ENCODE data around the gene LPIN1.
"Not testable (repeated sequence)": the region's sequence is repeated elsewhere in the genome, so short reads cannot be mapped to it uniquely, and the experiment has no call there.

LPIN1 gene

DNA sequence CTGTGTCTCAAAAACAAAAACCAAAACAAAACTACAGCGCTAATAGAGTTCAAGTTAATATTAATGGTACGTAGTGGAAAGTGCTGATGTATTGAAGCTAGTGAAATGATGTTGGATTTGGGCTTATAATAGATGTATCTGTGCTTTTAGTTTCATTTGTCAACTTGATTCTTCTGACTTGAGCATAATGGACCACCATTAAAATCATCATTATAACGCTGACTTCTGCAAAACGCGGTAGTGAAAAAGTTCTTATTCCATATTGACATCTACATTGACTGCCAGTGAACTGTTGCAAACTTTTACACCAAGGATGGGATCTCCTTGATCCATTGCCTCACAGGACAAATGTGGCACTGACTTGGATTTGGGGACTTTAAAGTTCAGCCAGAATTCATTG lies 85.0 kb downstream of the LPIN1 start:
- FAIRE-seq (no peak), DNase-seq (ENCODE audit: low spot score) (no peak)

GRCh38 chr2:11832531-11832930 lies 86.1 kb downstream of the LPIN1 start:
- FAIRE-seq, result no peak
- no peak for DNase-seq (ENCODE audit: low spot score)

- DNase-seq (ENCODE audit: low spot score) (no peak), FAIRE-seq (no peak)
Measured at GRCh38 chr2:11833601-11834000, 87.2 kb downstream of the LPIN1 start.

DNA sequence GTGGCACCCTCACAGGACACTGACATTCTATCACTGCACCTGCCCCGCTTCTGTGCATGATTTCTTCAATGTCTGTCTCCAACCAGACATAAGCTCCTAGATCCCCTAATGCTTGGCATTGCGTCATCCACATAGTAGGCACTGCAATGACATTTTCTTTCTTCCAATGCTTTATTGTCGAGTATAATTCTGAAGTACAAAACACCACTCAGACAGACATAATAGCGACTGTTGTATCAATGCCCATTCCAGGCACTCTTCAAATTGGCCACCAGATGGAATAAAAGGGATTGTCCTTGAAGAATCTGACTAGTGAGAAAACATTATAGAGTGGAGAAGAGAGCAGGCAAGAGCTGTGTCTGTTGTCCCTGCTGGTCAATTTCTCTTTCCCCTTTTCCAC lies 89.0 kb downstream of the LPIN1 start:
- no peak for FAIRE-seq
- no peak for DNase-seq (ENCODE audit: low spot score)

- DNase-seq (ENCODE audit: low spot score) (no peak), FAIRE-seq (no peak)
Measured at GRCh38 chr2:11836647-11837219, 90.3 kb downstream of the LPIN1 start.

GRCh38 chr2:11837875-11838734 lies 91.7 kb downstream of the LPIN1 start:
- DNase-seq (ENCODE audit: low spot score), result no peak
- FAIRE-seq, result no peak

- DNase-seq (ENCODE audit: low spot score) (no peak), FAIRE-seq (no peak)
Measured at GRCh38 chr2:11839916-11840315, 93.5 kb downstream of the LPIN1 start.

- no peak for FAIRE-seq
- no peak for DNase-seq (ENCODE audit: low spot score)
Measured at GRCh38 chr2:11842336-11842735, 95.9 kb downstream of the LPIN1 start.

DNA sequence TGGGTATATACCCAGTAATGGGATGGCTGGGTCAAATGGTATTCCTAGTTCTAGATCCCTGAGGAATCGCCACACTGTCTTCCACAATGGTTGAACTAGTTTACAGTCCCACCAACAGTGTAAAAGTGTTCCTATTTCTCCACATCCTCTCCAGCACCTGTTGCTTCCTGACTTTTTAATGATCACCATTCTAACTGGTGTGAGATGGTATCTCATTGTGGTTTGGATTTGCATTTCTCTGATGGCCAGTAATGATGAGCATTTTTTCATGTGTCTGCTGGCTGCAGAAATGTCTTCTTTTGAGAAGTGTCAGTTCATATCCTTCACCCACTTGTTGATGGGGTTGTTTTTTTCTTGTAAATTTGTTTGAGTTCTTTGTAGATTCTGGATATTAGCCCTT lies 98.4 kb downstream of the LPIN1 start:
- FAIRE-seq; DNase-seq (ENCODE audit: low spot score): not testable (repeated sequence)

GRCh38 chr2:11847935-11848334 lies 101.5 kb downstream of the LPIN1 start:
- not testable (repeated sequence) for FAIRE-seq; DNase-seq (ENCODE audit: low spot score)

DNA sequence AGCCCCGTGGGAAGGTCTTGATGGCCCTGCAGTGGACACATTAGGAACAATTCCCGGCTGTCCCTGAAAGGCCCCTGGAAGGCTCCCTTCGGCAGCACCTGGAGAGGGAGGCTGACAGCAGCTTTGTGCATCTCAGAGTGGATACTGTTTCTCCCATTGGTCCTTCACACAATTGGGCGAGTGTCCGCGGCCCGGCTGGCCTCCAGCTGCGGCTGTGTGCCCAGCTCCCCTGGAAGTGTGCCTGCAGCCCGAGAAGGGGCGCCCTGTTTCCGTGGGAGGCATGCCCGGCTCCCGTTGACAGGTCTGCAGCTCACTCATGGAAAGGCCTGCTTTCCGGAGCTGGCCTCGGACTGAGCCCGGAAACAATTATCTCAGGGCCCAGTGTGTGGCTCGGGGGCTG lies 103.7 kb downstream of the LPIN1 start:
- DNase-seq (ENCODE audit: low spot score) (no peak), FAIRE-seq (no peak)

- DNase-seq (ENCODE audit: low spot score), result no peak
- no peak for FAIRE-seq
Measured at GRCh38 chr2:11852526-11853196, 106.2 kb downstream of the LPIN1 start.

GRCh38 chr2:11853197-11853588 lies 106.8 kb downstream of the LPIN1 start:
- FAIRE-seq (no peak), DNase-seq (ENCODE audit: low spot score) (no peak)

DNA sequence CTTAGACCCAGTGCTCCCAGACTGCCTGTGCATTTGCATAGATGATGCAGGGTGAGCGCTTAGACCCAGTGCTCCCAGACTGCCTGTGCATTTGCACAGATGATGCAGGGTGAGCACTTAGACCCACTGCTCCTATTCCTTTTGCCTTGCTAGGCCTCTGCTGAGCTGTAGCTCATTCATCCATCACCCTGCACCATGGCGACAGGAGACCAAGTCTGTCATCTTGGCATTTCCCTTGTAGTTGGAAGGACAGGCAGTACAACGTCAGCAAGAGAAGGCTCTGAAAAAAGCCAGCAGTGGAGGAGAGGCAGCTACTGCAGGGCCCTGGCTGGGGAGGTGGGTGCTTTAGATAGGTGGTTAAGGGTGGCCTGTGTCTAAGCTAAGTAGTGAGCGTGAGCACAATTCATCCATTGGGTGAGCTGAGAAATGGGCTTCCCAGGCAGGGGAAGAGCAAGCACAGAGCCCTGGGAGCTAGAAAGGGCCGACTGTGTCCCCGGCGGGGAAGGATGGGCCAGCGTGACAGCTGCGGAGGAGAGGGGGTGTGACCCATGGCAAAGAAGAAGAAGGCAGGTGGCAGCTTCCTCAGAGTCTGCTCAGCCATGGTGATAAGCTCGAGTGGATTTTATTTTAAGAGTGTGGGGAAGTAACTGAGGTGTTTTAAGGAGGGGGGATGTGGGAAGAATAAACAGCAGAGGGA lies 108.8 kb downstream of the LPIN1 start:
- DNase-seq (ENCODE audit: low spot score), result no peak
- FAIRE-seq, result no peak

DNA sequence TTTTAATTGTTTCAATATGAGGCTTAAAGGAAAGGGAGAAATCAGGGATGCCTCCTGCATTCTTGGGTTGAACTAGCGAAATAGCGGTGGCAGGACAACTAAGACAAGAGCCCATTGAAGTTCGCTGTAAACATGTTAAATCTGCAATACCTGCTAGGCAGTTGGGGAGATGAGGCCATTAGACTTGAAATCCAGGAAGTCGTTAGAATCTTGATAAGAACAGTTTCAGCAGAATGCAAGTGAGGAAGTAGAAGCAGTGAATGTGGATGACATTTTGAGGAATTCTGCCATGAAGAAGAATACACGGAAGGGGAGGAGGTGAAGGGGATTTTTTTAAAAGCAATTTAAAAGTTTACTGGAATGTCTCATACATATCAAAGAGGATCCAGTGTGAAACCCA lies 109.7 kb downstream of the LPIN1 start:
- DNase-seq (ENCODE audit: low spot score) (no peak), FAIRE-seq (no peak)

GRCh38 chr2:11858883-11859282 lies 112.5 kb downstream of the LPIN1 start:
- no peak for FAIRE-seq
- DNase-seq (ENCODE audit: low spot score), result no peak

DNA sequence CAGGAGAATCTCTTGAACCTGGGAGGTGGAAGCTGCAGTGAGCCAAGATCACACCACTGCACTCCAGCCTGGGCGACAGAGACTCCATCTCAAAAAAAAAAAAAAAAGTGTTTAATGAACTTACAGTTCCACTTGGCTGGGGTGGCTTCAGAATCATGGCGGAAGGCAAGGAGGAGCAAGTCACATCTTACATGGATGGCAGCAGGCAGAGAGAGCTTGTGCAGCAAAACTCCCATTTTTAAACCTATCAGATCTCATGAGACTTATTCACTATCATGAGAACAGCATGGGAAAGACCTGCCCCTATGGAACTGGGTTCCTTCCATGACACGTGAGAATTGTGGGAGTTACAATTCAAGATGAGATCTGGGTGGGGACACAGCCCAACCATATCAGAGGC lies 113.5 kb downstream of the LPIN1 start:
- DNase-seq (ENCODE audit: low spot score); FAIRE-seq: not testable (repeated sequence)

- DNase-seq (ENCODE audit: low spot score) (no peak), FAIRE-seq (no peak)
Measured at GRCh38 chr2:11861044-11861443, 114.6 kb downstream of the LPIN1 start.

GRCh38 chr2:11862049-11862448 lies 115.6 kb downstream of the LPIN1 start:
- no peak for FAIRE-seq
- DNase-seq (ENCODE audit: low spot score), result no peak

DNA sequence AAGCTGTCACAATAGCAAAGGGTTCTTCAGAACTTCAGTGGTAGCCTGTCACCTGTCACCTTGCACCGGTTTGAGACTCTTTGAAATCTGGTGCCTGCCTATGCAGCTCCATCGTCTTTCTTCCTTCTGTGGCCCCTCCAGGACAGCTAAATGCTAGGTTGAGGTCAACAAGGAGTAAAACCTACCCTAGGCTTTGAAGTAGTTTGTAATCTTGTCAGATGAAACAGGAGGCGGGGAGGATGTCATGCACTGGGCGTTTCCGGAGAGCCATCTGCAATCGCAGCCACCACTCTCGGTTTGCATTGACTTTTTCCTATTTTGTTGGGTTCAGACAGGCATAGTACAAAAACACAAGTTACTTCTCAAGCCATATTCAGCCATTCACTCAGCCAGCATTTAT lies 116.7 kb downstream of the LPIN1 start:
- no peak for FAIRE-seq
- DNase-seq (ENCODE audit: low spot score), result no peak

- DNase-seq (ENCODE audit: low spot score) (peak; percentile 98), FAIRE-seq (no peak)
Measured at GRCh38 chr2:11863513-11864328, 117.3 kb downstream of the LPIN1 start.
